ENCODE results near the gene PHLDB1.
A peak's percentile ranks its signal among the peaks of the same experiment; 100 is the strongest.
"Not testable (repeated sequence)": the region's sequence is repeated elsewhere in the genome, so short reads cannot be mapped to it uniquely, and the experiment has no call there.

PHLDB1 gene

GRCh38 chr11:118688339-118688738 lies 80.9 kb downstream of the PHLDB1 start:
- not testable (repeated sequence) for DNase-seq (ENCODE audit: low spot score)

- no peak for DNase-seq (ENCODE audit: low spot score)
Measured at GRCh38 chr11:118688851-118689502, 81.6 kb downstream of the PHLDB1 start.

GRCh38 chr11:118689503-118689851 lies 82.1 kb downstream of the PHLDB1 start:
- DNase-seq (ENCODE audit: low spot score), result no peak

GRCh38 chr11:118689852-118690552 lies 82.6 kb downstream of the PHLDB1 start:
- DNase-seq (ENCODE audit: low spot score), result peak; percentile 93

- DNase-seq (ENCODE audit: low spot score), result no peak
Measured at GRCh38 chr11:118690553-118691304, 83.3 kb downstream of the PHLDB1 start.

DNA sequence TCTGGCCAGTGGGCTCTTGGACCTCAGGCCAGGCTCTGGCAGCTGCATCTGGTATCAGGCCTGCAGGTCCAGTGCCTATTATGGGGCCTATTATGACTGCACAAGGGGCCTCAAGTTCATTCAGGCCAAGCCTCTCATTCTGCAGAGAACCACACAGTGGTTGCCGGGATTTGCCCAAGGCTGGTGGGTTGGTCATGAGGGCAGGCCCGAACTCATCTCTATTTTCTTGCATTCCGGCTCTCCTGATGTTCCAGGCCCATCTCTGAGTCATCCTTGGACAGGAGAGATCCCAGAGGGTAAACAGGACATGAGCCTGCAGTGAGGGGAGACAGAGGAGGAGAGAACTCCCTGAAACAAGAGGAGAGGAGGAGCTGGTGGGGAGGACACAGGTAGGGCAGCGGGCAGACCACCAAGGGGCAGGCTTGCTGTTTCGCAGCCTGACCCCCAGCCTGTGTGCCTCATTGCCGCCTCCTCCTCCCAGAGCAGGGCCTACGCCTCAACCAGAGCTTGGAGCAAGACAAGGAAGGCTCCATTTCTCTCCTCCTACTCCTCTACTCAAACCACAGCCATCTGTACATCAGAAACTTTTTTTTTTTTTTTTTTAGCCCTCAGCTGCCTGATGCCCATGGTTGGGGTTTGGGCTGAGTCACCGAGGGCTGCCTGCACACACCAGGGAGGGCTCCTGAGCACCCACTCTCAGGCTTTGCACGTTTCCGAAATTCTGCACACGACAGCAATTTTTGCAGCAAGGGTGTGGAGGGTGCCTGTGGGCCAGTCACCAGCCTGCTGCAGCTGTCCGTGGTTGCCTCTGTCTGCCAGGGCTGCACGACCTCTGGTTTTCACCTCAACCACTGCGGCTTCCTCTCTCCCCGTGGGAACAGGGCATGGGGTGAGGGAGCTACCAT lies 84.8 kb downstream of the PHLDB1 start:
- DNase-seq (ENCODE audit: low spot score), result no peak

- DNase-seq (ENCODE audit: low spot score), result no peak
Measured at GRCh38 chr11:118694185-118694584, 86.8 kb downstream of the PHLDB1 start.

DNA sequence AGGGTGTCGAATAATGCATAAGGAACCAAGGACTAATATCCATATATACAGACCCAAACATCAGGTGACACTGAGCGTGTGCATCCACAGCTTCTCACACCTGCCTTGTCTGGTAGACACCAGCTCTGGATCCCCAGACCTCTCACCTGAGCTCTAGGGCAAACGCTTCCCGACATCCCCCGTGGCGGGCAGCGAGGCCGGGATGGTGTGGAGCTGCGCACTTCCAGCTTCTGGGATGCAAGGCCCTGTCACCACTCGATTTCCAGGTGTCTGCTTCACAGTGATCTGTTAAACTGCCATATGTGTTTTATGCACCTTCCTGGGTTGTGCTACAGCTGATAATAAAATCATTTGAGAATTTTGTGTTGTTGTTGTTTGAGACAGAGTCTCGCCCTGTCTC lies 87.4 kb downstream of the PHLDB1 start:
- DNase-seq (ENCODE audit: low spot score), result no peak

DNA sequence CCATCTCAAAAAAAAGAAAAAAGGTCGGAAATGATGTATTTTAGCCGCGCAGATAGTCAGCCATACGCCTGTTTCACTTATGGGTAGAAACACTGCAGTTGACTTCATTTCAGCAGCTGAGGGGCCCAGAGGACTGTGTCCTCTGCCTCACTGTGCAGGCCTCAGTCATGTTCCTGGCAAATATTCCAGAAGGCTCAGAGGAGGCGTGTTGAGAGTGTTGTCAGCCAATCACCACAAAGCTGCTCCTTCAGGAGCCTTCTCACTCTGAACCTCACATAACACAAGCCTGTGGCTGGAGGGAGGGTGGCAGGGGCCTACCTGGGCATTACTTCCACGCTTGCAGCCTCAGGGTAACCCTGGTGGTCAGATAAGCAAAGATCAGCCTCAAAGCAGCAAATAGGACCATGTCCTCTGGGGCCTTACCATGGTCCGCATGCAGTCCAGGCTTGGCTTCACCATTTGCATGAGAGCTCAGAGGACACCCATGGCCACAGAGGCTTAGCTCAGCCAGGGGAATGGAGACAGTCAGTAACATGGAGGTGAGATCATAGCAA lies 89.3 kb downstream of the PHLDB1 start:
- DNase-seq (ENCODE audit: low spot score), result no peak

GRCh38 chr11:118697346-118697745 lies 89.9 kb downstream of the PHLDB1 start:
- DNase-seq (ENCODE audit: low spot score), result no peak

GRCh38 chr11:118699506-118700220 lies 92.2 kb downstream of the PHLDB1 start:
- no peak for DNase-seq (ENCODE audit: low spot score)

DNA sequence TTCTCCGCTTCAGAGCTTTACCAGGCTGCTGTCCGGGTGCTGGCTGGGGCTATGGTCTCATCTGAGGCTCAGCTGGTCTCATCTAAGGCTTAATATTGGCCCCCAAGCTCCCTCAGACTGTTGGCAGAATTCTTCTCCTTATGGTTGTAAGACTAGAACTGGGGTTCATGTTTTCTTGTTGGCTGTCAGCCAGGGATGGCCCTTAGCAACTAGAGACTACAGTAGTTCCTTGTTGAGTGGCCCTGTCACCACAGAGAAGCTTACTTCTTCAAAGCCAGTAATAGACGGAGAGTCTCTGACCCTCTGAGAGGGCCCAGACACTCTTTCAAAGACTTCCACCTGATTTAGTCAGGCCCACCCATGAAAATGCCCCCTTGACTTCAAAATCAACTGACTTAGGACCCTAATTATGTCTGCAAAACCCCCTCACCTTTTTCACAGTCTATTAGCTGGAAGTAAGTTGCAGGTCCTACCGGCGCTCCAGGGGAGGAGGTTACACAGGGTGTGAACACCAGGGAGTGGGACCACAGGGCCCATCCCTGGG lies 96.2 kb downstream of the PHLDB1 start:
- peak; percentile 83 for DNase-seq (ENCODE audit: low spot score)

GRCh38 chr11:118705111-118705741 lies 97.8 kb downstream of the PHLDB1 start:
- DNase-seq (ENCODE audit: low spot score), result peak; percentile 78

DNA sequence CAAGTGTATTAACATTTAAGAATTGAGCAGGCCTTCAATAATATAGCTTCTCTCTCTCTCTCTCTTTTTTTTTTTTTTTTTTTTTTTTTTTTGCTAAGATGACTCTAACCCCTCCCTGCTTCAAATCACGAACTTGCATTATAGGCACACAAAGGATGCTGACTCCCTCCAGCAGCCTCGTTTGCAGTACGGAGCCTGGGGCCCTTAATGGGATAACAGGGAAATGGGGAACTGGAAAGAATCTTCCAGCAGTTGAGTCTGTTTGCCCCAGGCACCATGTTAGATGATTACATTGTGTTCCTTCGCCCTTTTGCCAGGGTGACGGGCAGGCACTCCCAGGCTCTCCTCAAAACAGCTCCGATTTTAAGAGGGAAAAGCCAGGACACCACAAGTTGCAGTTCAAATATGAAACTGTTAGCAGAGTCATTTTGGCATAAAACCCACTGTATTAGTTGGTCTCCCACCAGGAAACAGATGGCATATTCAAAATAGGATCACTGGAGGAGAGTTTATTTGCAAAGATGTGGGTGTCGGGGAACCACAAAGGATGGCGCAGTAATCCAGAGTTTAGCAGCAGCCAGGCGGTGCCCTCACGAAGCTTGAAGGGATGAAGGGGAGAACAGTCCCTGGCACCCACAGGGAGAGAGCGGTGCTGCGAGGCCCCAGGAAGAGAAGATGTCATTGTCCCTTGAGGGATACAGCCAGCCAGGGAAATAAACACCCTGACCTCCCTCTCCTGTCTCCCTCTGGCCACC lies 98.6 kb downstream of the PHLDB1 start:
- DNase-seq (ENCODE audit: low spot score), result peak; percentile 62

DNA sequence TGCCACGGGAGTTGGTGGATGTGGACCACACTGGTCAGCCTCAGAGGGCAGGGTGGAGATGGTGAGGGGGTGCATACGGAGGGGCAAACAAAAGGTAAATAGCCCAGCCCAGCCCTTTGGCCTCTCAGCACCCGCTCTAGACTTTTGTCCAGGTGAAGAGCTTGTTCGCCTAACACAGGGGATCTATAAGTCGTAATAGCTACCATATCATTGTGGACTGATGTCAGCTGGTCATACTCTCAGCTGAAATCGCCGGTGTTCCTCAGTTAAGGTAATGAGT lies 99.1 kb downstream of the PHLDB1 start:
- DNase-seq (ENCODE audit: low spot score), result no peak
